ENCODE results near the gene TIMMDC1. TPM values are rescaled to one million over a fixed set of nuclear protein-coding genes. Genes with fewer than 3 reads are reported as not detected.

TIMMDC1 gene
- total RNA-seq, 1 experiment from 2014 or later = 109 TPM

GRCh38 chr3:119555309-119555735 is 57.0 kb downstream of the TIMMDC1 start:
- Histone ChIP-seq H3K27me3 (ENCODE audit: insufficient read depth, low read length) (no peaks in the 10 kb centered on the region), H3T11ph (ENCODE audit: low read length) (no peak overlapping the region), H3K9me3 (ENCODE audit: control insufficient read depth, low read depth, low read length) (no peaks in the 10 kb centered on the region), H4K5ac (ENCODE audit: insufficient read length, low read depth, low read length) (no peak overlapping the region), H2AK5ac (ENCODE audit: insufficient read length, low read length) (no peak overlapping the region), H3K14ac (ENCODE audit: insufficient read depth, low read length) (no peak overlapping the region), H3K23me2 (ENCODE audit: insufficient read length, low read depth, low read length, poor library complexity, severe bottlenecking) (no peaks in the 10 kb centered on the region), H4K91ac (ENCODE audit: insufficient read length, low read depth, low read length) (no peak overlapping the region), H3K9ac (ENCODE audit: extremely low read depth, insufficient read length, low read length) (no peak overlapping the region), H2BK12ac (ENCODE audit: insufficient read length, low read depth, low read length) (no peak overlapping the region), H3K56ac (ENCODE audit: insufficient read length, low read depth, low read length) (no peak overlapping the region), H3K4me1 (ENCODE audit: insufficient read depth, low read length) (no peaks in the 10 kb centered on the region), H3K79me2 (ENCODE audit: insufficient read depth, low read length) (no peaks in the 10 kb centered on the region), H3K4ac (ENCODE audit: low read depth, low read length) (no peak overlapping the region), H2AFZ (ENCODE audit: low read length) (no peak overlapping the region), H3K23ac (ENCODE audit: insufficient read length, low read depth, low read length) (no peak overlapping the region), H3K18ac (ENCODE audit: insufficient read length, low read depth, low read length) (no peak overlapping the region), H3K27ac (ENCODE audit: insufficient read length, low read depth, low read length) (no peak overlapping the region), H2BK5ac (ENCODE audit: insufficient read length, low read length) (no peak overlapping the region), H2BK20ac (ENCODE audit: low read depth, low read length, poor library complexity, severe bottlenecking) (no peak overlapping the region), H3K4me2 (ENCODE audit: insufficient read depth, insufficient read length, low read length) (no peak overlapping the region), H2BK15ac (ENCODE audit: low read depth, low read length) (no peak overlapping the region), H4K20me1 (ENCODE audit: control insufficient read depth, insufficient read depth, insufficient read length) (no peaks in the 10 kb centered on the region), H3K79me1 (ENCODE audit: insufficient read depth, low read depth, low read length, poor library complexity, severe bottlenecking) (no peaks in the 10 kb centered on the region), H4K8ac (replicated peaks; ENCODE audit: insufficient read length, low read depth, low read length) (no peak overlapping the region), H2BK120ac (ENCODE audit: low read depth, low read length, poor library complexity, severe bottlenecking) (no peak overlapping the region)
- TF ChIP-seq, protein P1, sequence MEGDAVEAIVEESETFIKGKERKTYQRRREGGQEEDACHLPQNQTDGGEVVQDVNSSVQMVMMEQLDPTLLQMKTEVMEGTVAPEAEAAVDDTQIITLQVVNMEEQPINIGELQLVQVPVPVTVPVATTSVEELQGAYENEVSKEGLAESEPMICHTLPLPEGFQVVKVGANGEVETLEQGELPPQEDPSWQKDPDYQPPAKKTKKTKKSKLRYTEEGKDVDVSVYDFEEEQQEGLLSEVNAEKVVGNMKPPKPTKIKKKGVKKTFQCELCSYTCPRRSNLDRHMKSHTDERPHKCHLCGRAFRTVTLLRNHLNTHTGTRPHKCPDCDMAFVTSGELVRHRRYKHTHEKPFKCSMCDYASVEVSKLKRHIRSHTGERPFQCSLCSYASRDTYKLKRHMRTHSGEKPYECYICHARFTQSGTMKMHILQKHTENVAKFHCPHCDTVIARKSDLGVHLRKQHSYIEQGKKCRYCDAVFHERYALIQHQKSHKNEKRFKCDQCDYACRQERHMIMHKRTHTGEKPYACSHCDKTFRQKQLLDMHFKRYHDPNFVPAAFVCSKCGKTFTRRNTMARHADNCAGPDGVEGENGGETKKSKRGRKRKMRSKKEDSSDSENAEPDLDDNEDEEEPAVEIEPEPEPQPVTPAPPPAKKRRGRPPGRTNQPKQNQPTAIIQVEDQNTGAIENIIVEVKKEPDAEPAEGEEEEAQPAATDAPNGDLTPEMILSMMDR (conservative IDR thresholded peaks at IDR 0.05) = no peak
- Mint-ChIP-seq H3K9me3 (no peaks in the 10 kb centered on the region), H3K4me3 (no peak overlapping the region), H3K27ac (no peak overlapping the region; a peak in 1 of 7 replicates), H3K27me3 (ENCODE audit: low read depth) (peaks cover 4% of the 10 kb centered on the region), H3K4me1 (peaks cover 4 to 10% of the 10 kb centered on the region in 2 experiments; a peak in 3 of 4 replicates), H3K36me3 (ENCODE audit: insufficient read depth in 1 of 3, low read depth in 3 of 3) (no peaks in the 10 kb centered on the region)
- WGBS (ENCODE audit: extremely low coverage, insufficient read length, low lambda C conversion rate) = no CpG with 5 or more reads among the region's 4 CpGs
- DNase-seq = no peak
